Activated naive CD4-positive, alpha-beta T cell treated with anti-CD3 and anti-CD28 coated beads, Interleukin-2, amount 50 U/mL, for 72 hours (primary cell): ENCODE measurements around the gene HOPX. TPM values are rescaled to one million over a fixed set of nuclear protein-coding genes. Genes with fewer than 3 reads are reported as not detected.
"Not testable (repeated sequence)": the region's sequence is repeated elsewhere in the genome, so short reads cannot be mapped to it uniquely, and the experiment has no call there.

Experiments used
- ATAC-seq, 2 donors: fragments of 150-1000 bp; cut with Tn5 transposase; 2 replicates each; pipeline ENCODE4 v1.10.0; 2021; ENCODE audit warnings: mild to moderate bottlenecking in 2 of 2, moderate library complexity in 2 of 2
- DNase-seq, 2 donors: peaks; one replicate each; pipeline ENCODE4 v3.0.0; 2021 to 2022; ENCODE audit warnings: low spot score in 2 of 2
- H3K27ac Mint-ChIP-seq, 2 donors: one replicate each; pipeline ENCODE4 v1.8.0; 2022; ENCODE audit warnings: mild to moderate bottlenecking in 2 of 2, mixed read lengths in 2 of 2
- H3K36me3 Mint-ChIP-seq, 2 donors: one replicate each; pipeline ENCODE4 v1.8.0; 2022; ENCODE audit warnings: mixed read lengths in 2 of 2
- H3K9me3 Mint-ChIP-seq, 2 donors: one replicate each; pipeline ENCODE4 v1.8.0; 2022; ENCODE audit warnings: mixed read lengths in 2 of 2
- total RNA-seq, 2 donors: library from RNA; stranded (reverse); gene quantifications; one replicate each; pipeline ENCODE4 v1.2.3, GENCODE V29; 2022

HOPX gene
- total RNA-seq, 2 donors from 2014 or later, result 21.0 to 33.5 TPM

GRCh38 chr4:56649445-56650261, 31.4 kb downstream of the HOPX start:
- Mint-ChIP-seq H3K9me3 (peaks cover 12 to 14% of the 10 kb centered on the region in 2 donors), H3K36me3 (peaks cover 19 to 39% of the 10 kb centered on the region in 2 donors), H3K27ac (peak overlapping the region; percentile 56 to 91)
- DNase-seq, result no peak
- peak; percentile 16 to 17 for ATAC-seq

- no peak for DNase-seq
- Mint-ChIP-seq H3K9me3 (peaks cover 12 to 14% of the 10 kb centered on the region in 2 donors), H3K36me3 (peaks cover 17 to 39% of the 10 kb centered on the region in 2 donors), H3K27ac (no peak overlapping the region)
- ATAC-seq, result no peak
These were observed 32.3 kb downstream of the HOPX start for GRCh38 chr4:56648824-56649151.

GRCh38 chr4:56648021-56648823, 32.9 kb downstream of the HOPX start:
- no peak for DNase-seq

GRCh38 chr4:56646341-56646740, 34.8 kb downstream of the HOPX start:
- no peak overlapping the region for H3K27ac Mint-ChIP-seq
- DNase-seq (no peak), ATAC-seq (no peak)
- H3K9me3 Mint-ChIP-seq, result peaks cover 12 to 14% of the 10 kb centered on the region in 2 donors
- H3K36me3 Mint-ChIP-seq, result peaks cover 17 to 39% of the 10 kb centered on the region in 2 donors

More at GRCh38 chr4:56648021-56648823, 32.9 kb downstream of the HOPX start:
- Mint-ChIP-seq H3K36me3 (peaks cover 17 to 39% of the 10 kb centered on the region in 2 donors), H3K9me3 (peaks cover 12 to 14% of the 10 kb centered on the region in 2 donors), H3K27ac (no peak overlapping the region)
- peak; percentile 18 to 58 for ATAC-seq

- ATAC-seq (no peak), DNase-seq (no peak)
- H3K9me3 Mint-ChIP-seq, result peaks cover 8 to 13% of the 10 kb centered on the region in 2 donors
- no peak overlapping the region for H3K27ac Mint-ChIP-seq
- H3K36me3 Mint-ChIP-seq, result peaks cover 12 to 23% of the 10 kb centered on the region in 2 donors
These were observed 37.5 kb downstream of the HOPX start for GRCh38 chr4:56643596-56643995.

- peak; percentile 81 to 92 for ATAC-seq
- DNase-seq, result no peak
- H3K27ac Mint-ChIP-seq, result peak overlapping the region in 1 of 2 donors; percentile 9
- H3K36me3 Mint-ChIP-seq, result peaks cover 9 to 10% of the 10 kb centered on the region in 2 donors
- peaks cover 7 to 13% of the 10 kb centered on the region in 2 donors for H3K9me3 Mint-ChIP-seq
These were observed 39.5 kb downstream of the HOPX start for GRCh38 chr4:56641494-56642051.

- DNase-seq, result no peak
- ATAC-seq, result peak; percentile 54 to 69
- Mint-ChIP-seq H3K9me3 (peaks cover under 1 to 8% of the 10 kb centered on the region in 2 donors), H3K36me3 (peaks cover 2% of the 10 kb centered on the region in 2 donors), H3K27ac (no peak overlapping the region)
These were observed 40.2 kb downstream of the HOPX start for GRCh38 chr4:56640621-56641493.

GRCh38 chr4:56637791-56638190, 43.3 kb downstream of the HOPX start:
- DNase-seq (no peak), ATAC-seq (no peak)
- no peak overlapping the region for H3K27ac Mint-ChIP-seq

GRCh38 chr4:56637154-56637553, 43.9 kb downstream of the HOPX start:
- DNase-seq, result no peak
- Mint-ChIP-seq H3K36me3 (peaks cover 0 to 5% of the 10 kb centered on the region in 2 donors), H3K27ac (no peak overlapping the region), H3K9me3 (peaks cover 0 to 8% of the 10 kb centered on the region in 2 donors)
- no peak for ATAC-seq

More at GRCh38 chr4:56637791-56638190, 43.3 kb downstream of the HOPX start:
- peaks cover 0 to 8% of the 10 kb centered on the region in 2 donors for H3K9me3 Mint-ChIP-seq
- peaks cover 0 to 5% of the 10 kb centered on the region in 2 donors for H3K36me3 Mint-ChIP-seq

- H3K27ac Mint-ChIP-seq, H3K9me3 Mint-ChIP-seq, DNase-seq, ATAC-seq, H3K36me3 Mint-ChIP-seq: not testable (repeated sequence)
These were observed 46.1 kb downstream of the HOPX start for GRCh38 chr4:56634954-56635353.

GRCh38 chr4:56633486-56633885, 47.6 kb downstream of the HOPX start:
- ATAC-seq (no peak), DNase-seq (no peak)
- Mint-ChIP-seq H3K27ac (no peak overlapping the region), H3K9me3 (peaks cover 0 to 4% of the 10 kb centered on the region in 2 donors), H3K36me3 (peaks cover 0 to 5% of the 10 kb centered on the region in 2 donors)

GRCh38 chr4:56630876-56631666, 50.0 kb downstream of the HOPX start:
- no peak for ATAC-seq
- Mint-ChIP-seq H3K36me3 (peaks cover under 1 to 12% of the 10 kb centered on the region in 2 donors), H3K9me3 (peaks cover 0 to 4% of the 10 kb centered on the region in 2 donors), H3K27ac (no peak overlapping the region)
- DNase-seq, result no peak

GRCh38 chr4:56628592-56628991, 52.5 kb downstream of the HOPX start:
- H3K36me3 Mint-ChIP-seq, result peaks cover 20 to 22% of the 10 kb centered on the region in 2 donors
- H3K27ac Mint-ChIP-seq, result no peak overlapping the region
- ATAC-seq (no peak), DNase-seq (no peak)
- peaks cover 13% of the 10 kb centered on the region in 2 donors for H3K9me3 Mint-ChIP-seq

GRCh38 chr4:56627985-56628384, 53.1 kb downstream of the HOPX start:
- no peak overlapping the region for H3K27ac Mint-ChIP-seq
- peaks cover 13 to 15% of the 10 kb centered on the region in 2 donors for H3K9me3 Mint-ChIP-seq
- ATAC-seq, result no peak
- no peak for DNase-seq
- H3K36me3 Mint-ChIP-seq, result peaks cover 22 to 23% of the 10 kb centered on the region in 2 donors

- Mint-ChIP-seq H3K36me3 (peaks cover 22 to 23% of the 10 kb centered on the region in 2 donors), H3K27ac (no peak overlapping the region), H3K9me3 (peaks cover 13 to 15% of the 10 kb centered on the region in 2 donors)
- ATAC-seq, result no peak
- DNase-seq, result no peak
These were observed 53.7 kb downstream of the HOPX start for GRCh38 chr4:56627375-56627774.
